Measurements from ENCODE around the gene COQ2. TPM values are rescaled to one million over a fixed set of nuclear protein-coding genes. Genes with fewer than 3 reads are reported as not detected.
"Not testable (repeated sequence)": the region's sequence is repeated elsewhere in the genome, so short reads cannot be mapped to it uniquely, and the experiment has no call there.

The COQ2 gene, protein sequence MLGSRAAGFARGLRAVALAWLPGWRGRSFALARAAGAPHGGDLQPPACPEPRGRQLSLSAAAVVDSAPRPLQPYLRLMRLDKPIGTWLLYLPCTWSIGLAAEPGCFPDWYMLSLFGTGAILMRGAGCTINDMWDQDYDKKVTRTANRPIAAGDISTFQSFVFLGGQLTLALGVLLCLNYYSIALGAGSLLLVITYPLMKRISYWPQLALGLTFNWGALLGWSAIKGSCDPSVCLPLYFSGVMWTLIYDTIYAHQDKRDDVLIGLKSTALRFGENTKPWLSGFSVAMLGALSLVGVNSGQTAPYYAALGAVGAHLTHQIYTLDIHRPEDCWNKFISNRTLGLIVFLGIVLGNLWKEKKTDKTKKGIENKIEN
- 10 to 100 TPM; 17.8 to 18.7 TPM for total RNA-seq

DNA sequence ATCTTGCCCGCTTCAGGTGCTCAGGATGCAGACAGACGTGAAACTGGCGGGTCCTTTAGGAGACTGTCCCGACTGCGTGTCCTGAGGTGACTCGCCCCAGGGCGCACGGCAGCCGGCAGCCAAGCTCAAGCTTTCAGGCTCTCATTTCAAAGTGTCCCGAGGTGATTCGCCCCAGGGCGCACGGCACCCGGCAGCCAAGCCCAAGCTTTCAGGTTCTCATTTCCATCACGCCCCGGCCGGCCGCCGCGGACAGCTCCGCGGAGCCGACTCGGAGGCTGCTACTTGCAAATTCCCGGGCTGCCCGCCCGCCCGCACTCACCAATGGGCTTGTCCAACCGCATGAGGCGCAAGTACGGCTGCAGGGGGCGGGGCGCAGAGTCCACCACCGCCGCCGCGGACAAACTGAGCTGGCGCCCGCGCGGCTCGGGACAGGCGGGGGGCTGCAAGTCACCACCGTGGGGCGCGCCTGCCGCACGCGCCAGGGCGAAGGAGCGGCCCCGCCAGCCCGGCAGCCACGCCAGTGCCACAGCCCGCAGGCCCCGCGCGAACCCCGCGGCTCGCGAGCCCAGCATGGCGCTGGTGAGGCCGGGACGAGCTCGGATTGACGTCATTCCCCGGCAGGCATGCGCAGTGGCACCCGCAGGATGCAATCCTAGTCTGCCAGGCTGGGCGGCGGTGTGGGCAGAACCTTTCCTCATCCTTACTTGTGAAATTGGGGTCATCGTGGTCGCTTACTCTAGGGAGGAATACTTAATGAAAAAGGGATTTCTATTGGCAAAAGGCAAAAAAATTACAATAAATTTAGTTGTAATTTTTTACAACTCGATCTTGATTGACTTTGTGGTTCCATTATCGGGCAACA lies at the start of gene COQ2:
COQ2 (minus strand) TSS at position 606 of the 862 bp plus-strand sequence; CDS start at position 572, 34 bp downstream.
- peak; percentile 94 to 96 for DNase-seq (ENCODE audit: low spot score in 2 of 2)
- H3K9me3 Mint-ChIP-seq, result no peaks in the 10 kb centered on the region
- ATAC-seq, result peak; percentile 88 to 92
- peaks cover 0 to 9% of the 10 kb centered on the region in 2 donors for H3K36me3 Mint-ChIP-seq
- peak within 1 kb of the TSS; percentile 96 to 98 for H3K27ac Mint-ChIP-seq

DNA sequence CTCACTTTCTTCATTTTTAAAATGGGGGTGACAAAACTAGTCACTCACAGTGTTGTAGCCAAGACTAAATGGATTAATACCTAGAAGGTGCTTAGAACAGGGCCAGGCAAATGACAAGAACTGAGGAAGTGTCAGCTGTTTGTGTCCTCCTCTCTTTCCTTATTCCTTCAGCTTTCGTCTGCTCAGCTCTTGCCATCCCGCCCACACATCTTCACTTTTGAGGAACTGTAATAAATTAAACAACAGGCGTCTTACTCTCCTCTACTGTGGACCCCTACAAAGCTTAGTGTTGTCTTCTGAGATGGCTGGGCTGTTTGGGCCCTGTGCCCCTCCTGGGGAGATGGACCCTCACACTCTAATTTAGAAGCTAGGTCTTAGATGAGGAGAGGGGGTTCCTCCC lies 47.4 kb upstream of the COQ2 start:
- Mint-ChIP-seq H3K9me3 (no peaks in the 10 kb centered on the region), H3K27ac (no peak overlapping the region), H3K36me3 (peaks cover 4 to 8% of the 10 kb centered on the region in 2 donors)
- ATAC-seq (no peak), DNase-seq (ENCODE audit: low spot score in 2 of 2) (no peak)

DNA sequence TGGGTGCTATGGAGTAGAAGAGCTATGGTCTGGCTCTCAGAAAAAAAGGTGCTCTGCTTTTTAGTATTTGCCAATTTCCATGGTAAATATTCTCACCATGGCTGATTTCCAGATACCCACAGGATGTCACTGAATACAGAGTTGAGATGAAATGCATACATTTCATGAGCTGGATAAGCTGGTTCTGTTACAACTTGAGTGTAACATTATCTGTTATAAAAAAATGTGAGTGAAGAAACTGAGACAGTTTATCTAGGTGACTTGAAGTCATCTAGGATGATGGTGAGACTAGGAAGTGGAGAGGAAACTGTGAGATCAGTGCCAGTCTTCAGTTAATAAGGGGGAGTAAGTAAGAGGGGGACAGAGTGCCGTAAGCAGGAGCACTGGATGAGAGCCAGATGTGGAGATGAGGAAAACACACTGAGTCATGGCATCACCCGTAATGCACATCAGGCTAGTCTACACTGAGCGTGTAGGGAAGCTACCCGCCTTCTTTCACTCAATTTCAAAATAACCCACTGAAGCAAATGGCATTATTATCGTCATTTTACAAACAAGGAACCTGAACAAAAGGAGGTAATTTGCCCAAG lies 45.0 kb upstream of the COQ2 start:
- no peak for ATAC-seq
- no peaks in the 10 kb centered on the region for H3K9me3 Mint-ChIP-seq
- H3K36me3 Mint-ChIP-seq, result peaks cover 0 to 4% of the 10 kb centered on the region in 2 donors
- H3K27ac Mint-ChIP-seq, result no peak overlapping the region
- DNase-seq (ENCODE audit: low spot score in 2 of 2), result no peak

DNA sequence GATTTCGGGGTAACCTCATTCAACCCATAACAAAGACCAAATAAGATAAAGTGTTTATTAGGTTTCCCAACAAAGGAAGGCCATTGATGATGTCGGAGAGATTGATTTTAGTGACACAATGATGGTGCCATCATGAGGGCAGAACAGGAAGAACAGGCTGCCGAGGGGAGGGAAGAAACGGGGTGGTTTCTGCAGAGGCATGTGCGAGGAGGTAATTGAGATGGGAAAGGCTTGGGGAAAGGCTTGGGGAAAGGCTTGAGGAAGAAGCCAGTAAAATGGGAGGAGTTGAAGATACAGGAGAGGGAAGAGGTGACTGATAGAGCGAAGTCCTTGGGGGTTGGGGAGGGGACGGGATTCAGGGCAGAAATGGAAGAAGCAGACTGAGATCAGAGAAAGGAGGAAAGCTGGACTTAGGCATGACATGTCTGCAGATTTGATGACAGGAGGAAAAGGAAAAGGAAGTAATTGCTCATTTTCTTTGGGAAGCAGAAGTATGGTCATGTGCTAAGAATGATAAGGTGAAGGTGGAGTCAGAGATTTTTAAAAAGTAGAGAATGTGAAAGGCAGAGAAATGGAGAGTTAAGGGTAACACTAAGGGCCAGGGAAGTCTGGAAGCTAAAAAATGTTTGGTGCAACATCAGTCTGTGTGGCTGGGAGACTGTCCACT lies 44.1 kb upstream of the COQ2 start:
- H3K36me3 Mint-ChIP-seq, result peaks cover 0 to 4% of the 10 kb centered on the region in 2 donors
- no peak overlapping the region for H3K27ac Mint-ChIP-seq
- H3K9me3 Mint-ChIP-seq, result no peaks in the 10 kb centered on the region
- DNase-seq (ENCODE audit: low spot score in 2 of 2) (no peak), ATAC-seq (no peak)

DNA sequence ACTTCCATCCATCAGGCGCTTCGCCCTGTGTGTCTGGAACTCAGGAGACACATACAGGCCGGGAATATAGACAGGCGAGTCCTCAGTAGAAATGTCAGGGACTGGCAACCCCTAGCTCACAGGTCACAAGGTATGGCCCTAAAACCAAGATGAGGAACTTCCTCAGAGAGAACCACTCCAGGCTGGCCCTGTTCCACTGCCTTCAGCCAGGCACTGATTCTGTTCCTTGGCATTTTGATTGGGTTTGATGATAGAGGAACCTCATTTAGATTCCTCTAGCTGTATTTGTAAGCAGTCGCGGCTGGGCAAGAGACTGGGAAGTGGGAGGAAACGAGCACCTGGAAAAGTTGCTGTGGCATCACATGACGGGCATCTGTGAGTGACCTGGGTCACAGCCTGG lies 41.9 kb upstream of the COQ2 start:
- ATAC-seq (no peak), DNase-seq (ENCODE audit: low spot score in 2 of 2) (no peak)
- no peaks in the 10 kb centered on the region for H3K36me3 Mint-ChIP-seq
- no peaks in the 10 kb centered on the region for H3K9me3 Mint-ChIP-seq
- no peak overlapping the region for H3K27ac Mint-ChIP-seq

DNA sequence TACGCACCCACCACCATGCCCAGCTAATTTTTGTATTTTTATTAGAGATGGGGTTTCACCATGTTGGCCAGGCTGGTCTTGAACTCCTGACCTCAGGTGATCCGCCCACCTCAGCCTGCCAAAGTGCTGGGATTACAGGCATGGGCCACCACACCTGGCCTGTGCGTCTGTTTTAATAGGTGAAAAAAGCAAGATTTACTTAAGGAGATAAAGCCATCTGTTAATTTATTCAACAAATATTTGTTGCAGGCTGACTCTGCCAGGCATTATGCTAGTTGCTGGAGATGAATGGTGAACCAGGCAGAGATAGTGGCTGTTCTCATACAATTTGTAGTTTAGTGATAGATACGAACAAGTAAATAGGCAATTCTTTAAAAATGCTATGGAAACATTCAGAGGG lies 40.7 kb upstream of the COQ2 start:
- ATAC-seq; H3K36me3 Mint-ChIP-seq; H3K27ac Mint-ChIP-seq; DNase-seq (ENCODE audit: low spot score in 2 of 2); H3K9me3 Mint-ChIP-seq: not testable (repeated sequence)

DNA sequence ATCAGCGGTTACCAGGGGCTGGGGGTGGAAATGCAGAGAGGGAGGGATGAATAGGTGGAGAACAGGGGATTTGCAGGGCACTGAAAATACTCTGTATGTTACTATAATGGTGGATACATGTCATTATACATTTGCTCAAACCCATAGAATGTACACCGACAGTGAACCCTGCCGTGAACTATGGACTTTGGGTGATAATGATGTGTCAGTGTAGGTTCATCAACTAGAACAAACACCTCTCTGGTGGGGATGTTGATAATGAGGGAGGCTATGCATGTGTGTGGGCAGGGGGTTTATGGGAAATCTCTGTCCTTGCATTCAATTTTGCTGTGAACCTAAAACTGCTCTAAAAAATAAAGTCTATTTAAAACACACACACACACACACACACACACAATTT lies 38.5 kb upstream of the COQ2 start:
- H3K27ac Mint-ChIP-seq, result no peak overlapping the region
- DNase-seq (ENCODE audit: low spot score in 2 of 2) (no peak), ATAC-seq (no peak)

DNA sequence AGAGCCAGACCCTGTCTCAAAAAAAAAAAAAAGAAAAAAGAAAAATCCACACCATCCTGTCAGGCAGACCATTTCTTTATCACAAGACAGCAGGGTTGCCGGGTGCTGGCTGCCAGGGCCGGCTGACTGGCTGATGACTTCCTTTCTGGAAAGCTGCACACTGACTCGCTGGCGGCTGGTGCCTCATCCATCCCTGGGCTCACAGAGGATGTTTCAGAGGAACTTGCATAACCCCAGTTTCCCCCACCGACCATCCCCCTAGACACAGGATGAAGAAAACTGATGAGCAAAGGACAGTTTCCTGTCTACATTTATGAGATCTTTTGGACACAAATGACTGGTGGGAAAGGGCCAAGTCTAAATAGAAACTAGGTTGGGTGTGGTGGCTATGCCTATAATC lies 36.0 kb upstream of the COQ2 start:
- H3K9me3 Mint-ChIP-seq, result no peaks in the 10 kb centered on the region
- ATAC-seq (peak; percentile 78 to 92), DNase-seq (ENCODE audit: low spot score in 2 of 2) (no peak)
- no peak overlapping the region for H3K27ac Mint-ChIP-seq
- H3K36me3 Mint-ChIP-seq, result peaks cover 0 to 6% of the 10 kb centered on the region in 2 donors

More for the DNA sequence above, 38.5 kb upstream of the COQ2 start:
- no peaks in the 10 kb centered on the region for H3K9me3 Mint-ChIP-seq
- peaks cover 0 to 6% of the 10 kb centered on the region in 2 donors for H3K36me3 Mint-ChIP-seq

DNA sequence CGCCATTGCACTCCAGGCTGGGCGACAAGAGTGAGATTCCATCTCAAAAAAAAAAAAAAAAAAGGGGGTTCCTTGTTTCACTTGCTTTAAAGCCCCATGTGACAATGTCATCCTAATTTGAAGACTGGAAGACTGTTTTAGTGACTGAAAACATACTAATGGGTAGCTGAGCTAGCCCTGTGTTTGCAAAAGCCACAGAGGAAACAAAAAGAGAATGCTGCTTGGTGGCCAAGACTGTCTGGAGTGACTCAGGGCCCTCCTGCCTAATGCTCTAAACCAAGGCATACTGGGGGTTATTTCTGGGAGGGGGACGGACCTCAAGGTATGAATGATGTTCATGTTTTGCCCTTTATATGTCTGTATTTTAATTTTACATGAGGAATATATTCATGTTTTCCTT lies 34.1 kb upstream of the COQ2 start:
- Mint-ChIP-seq H3K36me3 (peaks cover 0 to 6% of the 10 kb centered on the region in 2 donors), H3K9me3 (no peaks in the 10 kb centered on the region), H3K27ac (no peak overlapping the region)
- ATAC-seq (no peak), DNase-seq (ENCODE audit: low spot score in 2 of 2) (no peak)

DNA sequence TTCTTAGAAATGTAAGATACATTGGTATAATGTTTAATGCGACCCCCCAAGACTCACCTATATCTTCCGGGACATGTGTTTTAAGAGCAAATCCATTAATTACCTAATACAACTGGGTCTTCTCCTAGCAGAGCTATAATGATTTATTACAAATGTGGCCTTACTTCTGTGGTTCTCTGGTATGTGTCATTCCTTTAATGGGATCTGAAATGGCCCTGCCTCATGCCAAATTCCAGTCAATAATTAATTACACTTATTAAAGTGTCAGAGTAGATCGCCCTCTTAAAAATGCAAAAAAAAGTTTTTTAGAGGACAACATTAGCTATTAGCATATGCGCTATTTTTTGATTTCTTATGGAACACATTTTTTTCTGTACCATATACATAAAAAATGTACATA lies 33.1 kb upstream of the COQ2 start:
- no peaks in the 10 kb centered on the region for H3K9me3 Mint-ChIP-seq
- DNase-seq (ENCODE audit: low spot score in 2 of 2) (no peak), ATAC-seq (no peak)
- H3K27ac Mint-ChIP-seq, result no peak overlapping the region
- peaks cover 0 to 6% of the 10 kb centered on the region in 2 donors for H3K36me3 Mint-ChIP-seq

DNA sequence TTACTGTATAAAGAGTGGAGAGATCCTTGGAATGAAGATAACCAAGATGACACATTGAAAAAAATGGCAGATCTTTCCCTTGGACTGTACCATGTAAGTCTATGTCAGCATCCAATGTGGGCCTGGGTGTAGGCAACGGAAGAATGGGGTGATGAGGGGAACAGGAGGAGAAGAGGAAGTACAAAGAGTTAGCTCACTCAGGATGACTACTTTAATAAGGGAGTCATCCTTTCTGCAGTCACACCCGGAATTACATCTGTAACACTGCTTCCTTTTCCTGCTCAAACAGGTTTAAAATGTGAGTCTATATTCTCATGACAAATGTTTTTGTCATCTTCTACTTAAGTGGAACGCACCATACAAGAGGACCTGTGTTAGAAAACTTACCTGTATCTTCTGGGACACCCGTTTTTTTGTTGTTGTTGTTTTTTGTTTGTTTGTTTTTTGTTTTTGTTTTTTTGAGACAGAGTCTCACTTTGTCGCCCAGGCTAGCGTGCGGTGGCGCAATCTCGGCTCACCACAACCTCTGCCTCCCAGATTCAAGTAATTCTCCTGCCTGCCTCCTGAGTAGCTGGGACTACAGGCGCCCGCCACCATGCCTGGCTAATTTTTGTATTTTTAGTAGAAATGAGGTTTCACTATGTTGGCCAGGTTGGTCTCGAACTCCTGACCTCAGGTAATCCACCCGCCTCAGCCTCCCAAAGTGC lies 32.0 kb upstream of the COQ2 start:
- no peaks in the 10 kb centered on the region for H3K9me3 Mint-ChIP-seq

DNA sequence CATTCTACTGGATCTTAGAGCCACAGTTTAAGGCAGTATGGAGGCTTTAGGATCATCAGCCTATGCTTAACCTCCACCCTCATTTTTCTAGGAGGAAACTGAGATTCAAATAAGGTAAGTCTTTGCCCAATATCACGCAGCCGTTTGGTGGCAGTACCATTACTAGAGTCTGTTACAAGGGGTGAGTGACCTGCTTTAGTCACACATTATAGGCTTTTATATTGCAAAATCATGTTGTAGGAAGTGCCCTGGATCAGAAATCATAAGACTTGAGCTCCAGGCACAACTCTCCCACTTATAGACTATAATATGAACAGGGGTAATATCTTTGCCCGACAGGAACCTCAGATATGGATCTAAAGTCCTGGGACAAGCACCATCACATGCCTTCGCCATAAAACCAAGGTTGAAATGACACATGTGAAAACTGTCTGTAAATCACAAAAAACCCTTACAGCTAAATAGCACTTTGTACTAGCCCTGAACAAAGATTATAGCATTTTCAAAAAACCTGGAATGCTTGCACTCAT lies 30.8 kb upstream of the COQ2 start:
- DNase-seq (ENCODE audit: low spot score in 2 of 2), result no peak
- no peak overlapping the region for H3K27ac Mint-ChIP-seq
- no peak for ATAC-seq
- peaks cover 0 to 8% of the 10 kb centered on the region in 2 donors for H3K36me3 Mint-ChIP-seq
- no peaks in the 10 kb centered on the region for H3K9me3 Mint-ChIP-seq

More for the DNA sequence above, 32.0 kb upstream of the COQ2 start:
- H3K36me3 Mint-ChIP-seq, result peaks cover 5 to 6% of the 10 kb centered on the region in 2 donors
- ATAC-seq, result no peak
- DNase-seq (ENCODE audit: low spot score in 2 of 2), result no peak
- H3K27ac Mint-ChIP-seq, result peak overlapping the region in 1 of 2 donors; percentile 26

DNA sequence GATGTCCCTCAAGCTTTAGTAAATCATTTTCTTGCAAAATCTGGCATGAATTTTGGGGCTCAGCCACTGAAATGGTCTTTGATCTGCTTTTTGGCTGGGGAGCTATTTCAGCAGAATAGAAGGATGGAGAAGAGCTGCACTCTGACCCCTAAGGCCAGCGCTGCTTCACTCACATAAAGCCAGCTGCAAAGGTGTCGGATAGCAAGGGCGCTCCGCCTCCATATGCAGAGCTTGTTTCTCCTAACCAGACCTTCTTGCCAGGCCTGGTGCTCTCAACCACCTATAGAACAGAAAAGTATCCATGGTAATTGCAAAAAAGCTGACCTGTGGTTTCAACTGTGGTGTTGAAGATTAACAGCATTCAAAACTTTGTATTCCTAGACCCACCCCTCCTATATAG lies 24.1 kb upstream of the COQ2 start:
- ATAC-seq (no peak), DNase-seq (ENCODE audit: low spot score in 2 of 2) (no peak)
- H3K36me3 Mint-ChIP-seq, result peaks cover 0 to 8% of the 10 kb centered on the region in 2 donors
- no peaks in the 10 kb centered on the region for H3K9me3 Mint-ChIP-seq
- H3K27ac Mint-ChIP-seq, result peak overlapping the region in 1 of 2 donors; percentile 60

DNA sequence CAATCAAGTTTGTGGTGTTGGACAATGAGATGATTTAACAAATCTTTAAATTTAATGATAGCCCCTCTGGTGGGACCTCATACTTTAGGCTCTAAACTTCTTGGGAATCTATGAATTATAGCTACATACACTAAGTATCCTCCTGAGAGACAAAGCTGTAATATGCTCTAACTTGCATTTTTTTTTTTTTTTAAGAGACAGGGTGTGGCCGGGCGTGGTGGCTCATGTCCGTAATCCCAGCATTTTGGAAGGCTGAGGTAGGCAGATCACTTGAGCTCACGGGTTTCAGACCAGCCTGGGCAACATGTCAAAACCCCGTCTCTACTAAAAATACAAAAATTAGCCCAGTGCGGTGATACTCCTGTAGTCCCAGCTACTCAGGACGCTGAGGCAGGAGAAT lies 23.3 kb upstream of the COQ2 start:
- DNase-seq (ENCODE audit: low spot score in 2 of 2) (no peak), ATAC-seq (no peak)
- H3K27ac Mint-ChIP-seq, result no peak overlapping the region
- H3K9me3 Mint-ChIP-seq, result no peaks in the 10 kb centered on the region
- peaks cover 0 to 8% of the 10 kb centered on the region in 2 donors for H3K36me3 Mint-ChIP-seq

DNA sequence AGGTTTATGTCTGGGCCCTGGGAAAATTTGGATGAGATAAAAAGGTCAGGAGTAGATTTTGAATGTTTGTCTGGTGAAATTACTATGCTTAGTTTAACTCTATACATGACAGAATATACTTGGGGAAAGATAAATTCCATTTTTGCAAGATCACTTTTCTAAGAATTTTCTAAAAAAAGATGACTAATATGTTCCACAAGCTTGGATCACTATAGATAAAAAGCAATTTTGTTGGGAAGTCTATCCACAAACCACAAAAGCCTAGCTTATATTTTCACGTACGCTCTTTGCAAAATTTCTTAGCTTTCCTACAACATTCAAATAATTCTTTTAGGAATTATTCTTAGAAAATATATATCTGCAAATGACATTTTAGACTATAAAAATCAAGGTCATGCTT lies 20.6 kb upstream of the COQ2 start:
- H3K9me3 Mint-ChIP-seq, result no peaks in the 10 kb centered on the region
- H3K27ac Mint-ChIP-seq, result no peak overlapping the region
- no peak for DNase-seq (ENCODE audit: low spot score in 2 of 2)
- H3K36me3 Mint-ChIP-seq, result no peaks in the 10 kb centered on the region
- ATAC-seq, result no peak
